OCI-LY7 (cell line): ENCODE results near the gene ASH1L.

ENCODE experiments used
- EZH2phosphoT487 ChIP-seq: fragments of 200-600 bp; sonication (generic); IDR thresholded peaks from 2 replicates; pipeline ENCODE4 v1.6.1; 2018; ENCODE audit warnings: low read depth, borderline replicate concordance, mild to moderate bottlenecking, mixed run types, antibody characterized with exemption, low read length, moderate library complexity, mixed read lengths
- TF ChIP-seq, protein P1 (sequence below): fragments of 200-600 bp; sonication (generic); conservative IDR thresholded peaks from 2 replicates; pipeline ENCODE4 v1.5.1; 2014; ENCODE audit warnings: mild to moderate bottlenecking, antibody characterized with exemption, low read length, moderate library complexity, mixed read lengths

GRCh38 chr1:155454096-155454495 is 108.5 kb downstream of the ASH1L start:
- TF ChIP-seq, protein P1, sequence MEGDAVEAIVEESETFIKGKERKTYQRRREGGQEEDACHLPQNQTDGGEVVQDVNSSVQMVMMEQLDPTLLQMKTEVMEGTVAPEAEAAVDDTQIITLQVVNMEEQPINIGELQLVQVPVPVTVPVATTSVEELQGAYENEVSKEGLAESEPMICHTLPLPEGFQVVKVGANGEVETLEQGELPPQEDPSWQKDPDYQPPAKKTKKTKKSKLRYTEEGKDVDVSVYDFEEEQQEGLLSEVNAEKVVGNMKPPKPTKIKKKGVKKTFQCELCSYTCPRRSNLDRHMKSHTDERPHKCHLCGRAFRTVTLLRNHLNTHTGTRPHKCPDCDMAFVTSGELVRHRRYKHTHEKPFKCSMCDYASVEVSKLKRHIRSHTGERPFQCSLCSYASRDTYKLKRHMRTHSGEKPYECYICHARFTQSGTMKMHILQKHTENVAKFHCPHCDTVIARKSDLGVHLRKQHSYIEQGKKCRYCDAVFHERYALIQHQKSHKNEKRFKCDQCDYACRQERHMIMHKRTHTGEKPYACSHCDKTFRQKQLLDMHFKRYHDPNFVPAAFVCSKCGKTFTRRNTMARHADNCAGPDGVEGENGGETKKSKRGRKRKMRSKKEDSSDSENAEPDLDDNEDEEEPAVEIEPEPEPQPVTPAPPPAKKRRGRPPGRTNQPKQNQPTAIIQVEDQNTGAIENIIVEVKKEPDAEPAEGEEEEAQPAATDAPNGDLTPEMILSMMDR, result no peak
- no peak for TF ChIP-seq EZH2phosphoT487
